Measurements from ENCODE around the gene PPP1R1A.

Gene PPP1R1A

GRCh38 chr12:54584128-54584527 lies 4.3 kb downstream of the PPP1R1A start:
- no peak for TF ChIP-seq CTCF (IDR thresholded peaks at IDR 0.05; ENCODE audit: low read depth, low read length)
- Histone ChIP-seq H3K4me1 (no peaks in the 10 kb centered on the region), H3K36me3 (no peaks in the 10 kb centered on the region), H3K4me3 (ENCODE audit: low read depth, low read length) (no peak overlapping the region), H3K27me3 (peaks cover 47% of the 10 kb centered on the region), H3K9me3 (no peaks in the 10 kb centered on the region)
- DNase-seq = no peak

DNA sequence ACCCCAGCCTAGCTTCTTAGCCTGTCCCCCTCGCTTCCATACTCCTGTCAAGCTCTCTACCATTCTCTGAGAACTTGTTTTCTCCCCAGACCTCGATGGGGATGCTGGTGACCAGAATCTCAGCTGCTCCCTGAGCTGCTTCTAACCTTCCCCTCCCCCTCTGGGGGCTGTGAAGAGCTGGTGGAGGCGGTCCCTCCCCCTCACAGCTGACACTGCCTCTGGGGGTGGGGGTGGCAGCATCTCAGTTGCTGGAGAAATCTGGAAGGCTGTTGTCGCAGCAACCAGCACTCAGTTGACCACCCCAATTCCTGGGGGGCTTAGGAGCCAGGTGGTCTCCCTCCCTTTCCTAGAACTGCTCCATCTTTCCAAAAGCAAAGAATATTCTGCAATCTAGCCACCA lies 4.7 kb downstream of the PPP1R1A start:
- Histone ChIP-seq H3K36me3 (no peaks in the 10 kb centered on the region), H3K4me1 (no peaks in the 10 kb centered on the region), H3K27me3 (peaks cover 43% of the 10 kb centered on the region), H3K4me3 (ENCODE audit: low read depth, low read length) (no peak overlapping the region), H3K9me3 (no peaks in the 10 kb centered on the region)
- DNase-seq = no peak
- TF ChIP-seq CTCF (IDR thresholded peaks at IDR 0.05; ENCODE audit: low read depth, low read length) = no peak

DNA sequence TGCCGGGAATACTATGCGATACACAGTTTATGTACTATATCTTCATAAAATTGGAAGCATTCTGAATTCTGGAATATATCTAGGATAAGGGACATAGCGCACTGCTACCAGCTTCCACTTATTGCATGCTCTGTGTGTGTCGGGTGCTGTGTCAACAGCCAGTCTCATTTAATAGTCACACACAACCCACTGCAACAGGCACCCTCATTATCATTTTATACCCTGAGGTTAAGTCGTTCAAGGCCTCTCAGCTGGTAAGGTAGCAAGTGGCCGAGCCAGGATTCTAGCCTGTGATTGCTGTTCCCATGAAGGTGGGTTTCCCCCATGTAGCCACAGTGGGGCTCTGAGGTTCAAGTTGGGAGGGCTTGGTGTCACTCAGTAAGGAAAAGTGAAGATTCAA lies 7.0 kb downstream of the PPP1R1A start:
- Histone ChIP-seq H3K36me3 (no peaks in the 10 kb centered on the region), H3K4me1 (no peaks in the 10 kb centered on the region), H3K4me3 (ENCODE audit: low read depth, low read length) (no peak overlapping the region), H3K27me3 (peaks cover 30% of the 10 kb centered on the region), H3K9me3 (no peaks in the 10 kb centered on the region)
- DNase-seq = no peak
- no peak for TF ChIP-seq CTCF (IDR thresholded peaks at IDR 0.05; ENCODE audit: low read depth, low read length)

DNA sequence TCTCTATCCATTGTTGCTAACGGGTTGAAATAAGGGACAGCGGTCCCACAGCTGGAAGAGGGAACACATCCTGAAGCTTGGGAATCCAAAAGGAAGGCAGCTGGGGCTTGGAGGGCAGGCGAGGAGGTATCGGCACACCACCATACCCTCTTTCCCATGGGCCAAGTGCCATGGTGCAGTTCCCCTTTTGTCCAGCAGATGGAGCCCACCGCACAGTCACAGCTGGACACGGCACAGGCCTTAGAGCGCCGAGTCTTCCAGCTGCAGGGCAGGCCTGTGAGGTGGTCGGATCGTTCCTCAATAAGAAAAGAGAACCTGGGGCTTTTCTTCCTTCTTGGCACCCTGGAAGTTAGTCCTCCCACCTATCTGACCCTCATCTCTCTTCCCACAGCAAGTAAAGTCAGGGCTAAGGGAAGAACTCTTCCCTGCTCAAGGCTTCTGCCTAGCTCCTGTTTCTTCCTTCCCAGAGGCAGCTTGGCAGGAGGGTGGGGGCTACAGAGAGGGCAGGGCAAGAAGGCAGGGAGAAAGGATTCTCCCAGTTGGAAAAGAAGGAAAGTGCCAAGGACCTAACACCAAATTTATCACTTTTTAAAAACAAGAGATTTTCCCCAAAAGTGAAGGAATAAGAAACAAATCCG lies 8.6 kb downstream of the PPP1R1A start:
- no peaks in the 10 kb centered on the region for H3K9me3 ChIP-seq
- DNase-seq = peak; percentile 77
- TF ChIP-seq CTCF (IDR thresholded peaks at IDR 0.05; ENCODE audit: low read depth, low read length) = peak; percentile 98
- peaks cover 29% of the 10 kb centered on the region for H3K27me3 ChIP-seq
- H3K36me3 ChIP-seq = no peaks in the 10 kb centered on the region
- H3K4me1 ChIP-seq = no peaks in the 10 kb centered on the region
- no peak overlapping the region for H3K4me3 ChIP-seq (ENCODE audit: low read depth, low read length)

GRCh38 chr12:54579258-54579657 lies 9.2 kb downstream of the PPP1R1A start:
- DNase-seq = no peak
- Histone ChIP-seq H3K4me1 (no peaks in the 10 kb centered on the region), H3K9me3 (no peaks in the 10 kb centered on the region), H3K27me3 (peaks cover 24% of the 10 kb centered on the region), H3K4me3 (ENCODE audit: low read depth, low read length) (no peak overlapping the region), H3K36me3 (no peaks in the 10 kb centered on the region)
- TF ChIP-seq CTCF (IDR thresholded peaks at IDR 0.05; ENCODE audit: low read depth, low read length) = no peak

GRCh38 chr12:54578778-54579177 lies 9.7 kb downstream of the PPP1R1A start:
- TF ChIP-seq CTCF (IDR thresholded peaks at IDR 0.05; ENCODE audit: low read depth, low read length) = no peak
- H3K4me3 ChIP-seq (ENCODE audit: low read depth, low read length) = no peak overlapping the region
- no peaks in the 10 kb centered on the region for H3K4me1 ChIP-seq
- no peaks in the 10 kb centered on the region for H3K9me3 ChIP-seq
- peaks cover 21% of the 10 kb centered on the region for H3K27me3 ChIP-seq
- H3K36me3 ChIP-seq = no peaks in the 10 kb centered on the region
- no peak for DNase-seq
